Heart left ventricle (tissue), 16 donors: ENCODE data around the gene RPS14. TPM values are rescaled to one million over a fixed set of nuclear protein-coding genes. Genes with fewer than 3 reads are reported as not detected.

ENCODE experiments used
- ATAC-seq, 4 donors: fragments of 200-7000 bp; cut with Tn5 transposase; one replicate each; pipeline ENCODE4 v1.9.1; 2020 to 2022; ENCODE audit warnings: moderate library complexity in 4 of 4, mild to moderate bottlenecking in 3 of 4, moderate number of reproducible peaks in 1 of 4
- DNase-seq, 5 donors: peaks; one replicate each; pipeline ENCODE4 v3.0.0-alpha.2; 2020
- H3K27ac ChIP-seq, 12 donors: fragments of 200-600 bp; sonication (generic) in 4 of 12; one replicate each; pipeline versions ENCODE4 v1.5.0 to v1.8.0; 2016 to 2022; ENCODE audit warnings: mild to moderate bottlenecking in 2 of 12
- H3K27me3 ChIP-seq, 9 donors: fragments of 200-600 bp; sonication (generic) in 2 of 9; one replicate each; pipeline versions ENCODE4 v1.5.1 to v1.8.0; 2016 to 2022; ENCODE audit warnings: mild to moderate bottlenecking in 3 of 9
- H3K36me3 ChIP-seq, 9 donors: fragments of 200-600 bp; sonication (generic) in 2 of 9; one replicate each; pipeline versions ENCODE4 v1.5.0 to v1.8.0; 2018 to 2022; ENCODE audit warnings: mild to moderate bottlenecking in 2 of 9
- H3K4me1 ChIP-seq, 12 donors: fragments of 200-600 bp; sonication (generic) in 4 of 12; one replicate each; pipeline versions ENCODE4 v1.5.0 to v1.8.0; 2016 to 2022; ENCODE audit warnings: mild to moderate bottlenecking in 3 of 12
- H3K4me3 ChIP-seq, 12 donors: fragments of 200-600 bp; sonication (generic) in 4 of 12; one replicate each; pipeline versions ENCODE4 v1.5.0 to v1.8.0; 2017 to 2022; ENCODE audit warnings: mild to moderate bottlenecking in 9 of 12, moderate library complexity in 4 of 12
- H3K9me3 ChIP-seq, 12 donors: fragments of 200-600 bp; sonication (generic) in 4 of 12; one replicate each; pipeline versions ENCODE4 v1.5.0 to v1.8.0; 2016 to 2022; ENCODE audit warnings: mild to moderate bottlenecking in 1 of 12
- CTCF ChIP-seq, 12 donors: fragments of 200-600 bp; sonication (generic) in 4 of 12; IDR thresholded peaks; one replicate each; pipeline versions ENCODE4 v1.5.0 to v1.8.0; 2018 to 2022; ENCODE audit warnings: antibody characterized with exemption in 12 of 12, mild to moderate bottlenecking in 5 of 12
- POLR2A ChIP-seq, 2 donors: fragments of 450-650 bp; IDR thresholded peaks; one replicate each; pipeline ENCODE4 v1.6.1; 2017; ENCODE audit warnings: antibody characterized with exemption in 2 of 2, mild to moderate bottlenecking in 2 of 2, moderate library complexity in 2 of 2
- WGBS, 4 donors: extraction: QIAGEN DNeasy Blood & Tissue Kit in 2 of 4; methylation state at CpG; one replicate each; pipeline versions ENCODE4 v1.1.5 to v1.1.7; 2013 to 2018; 5-methylcytosine and 5-hydroxymethylcytosine counted together
- intact Hi-C, 10 donors: fragments of 100-400 bp; cut with DNase I; formaldehyde crosslinking; loops; one replicate each; pipeline versions ENCODE4 v1.11.1 to v1.14.2; 2022
- polyA plus RNA-seq, 2 donors: library from polyadenylated mRNA; stranded (reverse); fragments of 200-250 nt; gene quantifications; one replicate each; pipeline ENCODE4 v1.2.3, GENCODE V29; 2013
- total RNA-seq, 9 donors: library from RNA; depleted of rRNA in 2 of 9; stranded (reverse); fragments of >200 nt in 2 of 9; fragmentation: NEBNext Ultra II Directional in 3 of 9; extraction: Animal tissue kit (Norgen Biotek cat#: 25700) in 3 of 9; gene quantifications; one replicate each; pipeline versions ENCODE4 v1.1.0 to v1.2.4, GENCODE V29; 2016 to 2023
- donor health status: ischemic (EF 13 %, LVEDD 7.1; RV severe dilation, severe dysfunction).
- donor health status: healthy with polysubstance abuse.
- donor health status: DM: no; HTN: yes; CAD: no.
- donor health status: DM: no; HTN: no; CAD: no.
- donor health status: ischemic (EF 25% LVEDD 6.9; RV normal size, moderate dysfunction).
- donor health status: ischemic (EF 25% LVEDD 5.7; RV mildly dilated, moderate dysfunction).
- donor health status: healthy.
- donor health status: DM: yes; HTN: yes; CAD: no.
- donor health status: ischemic (EF 35%, LVEDD 5.7; RV mildly dilated, moderate dysfunction).
- donor health status: nonischemic (EF 11% LVEDD 7.7; RV severe dilation, severe dysfunction).
- donor health status: DM: yes; HTN: yes; CAD: no.
- donor health status: PGD.
- donor health status: ischemic (EF 29% LVEDD 5.4; RV normal size, mild dysfunction).
- donor health status: nonischemic (EF 23%, LVEDD 6.1; RV moderate dilation, normal function).

The RPS14 gene
- total and polyA plus RNA-seq, 11 donors = 1,031 to 3,474 (median 1,358) TPM

DNA sequence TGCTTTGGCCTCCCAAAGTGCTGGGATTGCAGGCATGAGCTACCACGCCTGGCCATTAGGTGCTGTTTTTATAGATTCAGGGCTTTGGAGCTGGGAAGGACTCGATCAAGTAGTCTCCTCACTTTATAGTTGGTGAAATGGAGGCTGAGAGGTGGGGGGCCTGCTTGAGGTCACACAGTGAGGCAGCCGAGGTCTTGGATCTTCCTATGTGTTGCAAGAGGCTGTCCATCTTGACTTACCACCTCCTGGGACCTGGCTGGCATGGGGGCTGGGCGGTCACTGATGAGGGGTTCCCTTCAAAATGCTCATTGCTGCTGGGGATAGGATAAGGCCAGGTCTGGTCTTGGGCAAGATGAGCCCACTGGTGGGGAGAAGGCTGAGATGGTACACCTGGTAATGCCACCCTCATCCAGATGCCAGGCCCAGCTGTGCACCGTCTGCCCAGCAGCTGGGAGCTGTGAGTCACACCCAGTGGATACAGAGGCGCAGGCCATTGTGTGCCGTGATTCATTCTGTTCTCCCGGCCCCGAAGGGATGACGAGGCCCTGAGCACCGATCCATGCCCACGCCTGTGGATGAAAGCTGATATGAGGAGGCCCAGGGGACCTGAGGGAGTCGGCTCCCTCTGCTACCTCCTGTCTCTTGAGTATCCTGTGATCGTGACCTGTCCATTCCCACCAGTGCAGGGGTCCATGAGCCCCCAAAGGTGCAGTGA lies 47.9 kb upstream of the RPS14 start:
- DNase-seq = peak in 3 of 5 donors; percentile 51 to 89 (median 73)
- intact Hi-C loops = loop anchor here in 1 of 10 donors (5.0 kb wide), 1 partner anchor 35 kb away; no protein-coding TSS in a partner anchor
- Histone ChIP-seq H3K4me3 (no peak overlapping the region), H3K27ac (peak overlapping the region; percentile 63 to 88 (median 82)), H3K9me3 (no peaks in the 10 kb centered on the region), H3K36me3 (peaks cover 0 to 9% (median 0%) of the 10 kb centered on the region in 9 donors), H3K4me1 (peaks cover 21 to 80% (median 71%) of the 10 kb centered on the region in 12 donors), H3K27me3 (no peaks in the 10 kb centered on the region)
- peak; percentile 12 to 88 (median 76) for ATAC-seq
- peak in 1 of 12 donors; percentile 7 for TF ChIP-seq CTCF (IDR thresholded peaks at IDR 0.05)
- TF ChIP-seq POLR2A (IDR thresholded peaks at IDR 0.05) = no peak
- WGBS, 4 donors = 33 to 50% (median 40%) methylated on average over 9 to 14 of the region's 14 CpGs

- TF ChIP-seq POLR2A (IDR thresholded peaks at IDR 0.05) = no peak
- no peak for TF ChIP-seq CTCF (IDR thresholded peaks at IDR 0.05)
- DNase-seq (peak in 3 of 5 donors; percentile 48 to 62 (median 60)), ATAC-seq (peak in 2 of 4 donors; percentile 9 to 54)
- H3K4me3 ChIP-seq = no peak overlapping the region
- H3K27me3 ChIP-seq = no peaks in the 10 kb centered on the region
- H3K9me3 ChIP-seq = no peaks in the 10 kb centered on the region
- 58 to 68% (median 64%) methylated on average over 4 of the region's 4 CpGs for WGBS, 4 donors
- intact Hi-C loops = loop anchor here in 1 of 10 donors (5.0 kb wide), 1 partner anchor 34 kb away; no protein-coding TSS in a partner anchor
- peaks cover 26 to 80% (median 72%) of the 10 kb centered on the region in 12 donors for H3K4me1 ChIP-seq
- H3K27ac ChIP-seq = peak overlapping the region; percentile 37 to 88 (median 82)
- peaks cover 0 to 11% (median 0%) of the 10 kb centered on the region in 9 donors for H3K36me3 ChIP-seq
Observed at GRCh38 chr5:150496534-150496933, 47.0 kb upstream of the RPS14 start.

GRCh38 chr5:150496098-150496497 lies 46.6 kb upstream of the RPS14 start:
- peak overlapping the region; percentile 37 to 88 (median 82) for H3K27ac ChIP-seq
- intact Hi-C loops = loop anchor here in 1 of 10 donors (5.0 kb wide), 1 partner anchor 34 kb away; no protein-coding TSS in a partner anchor
- DNase-seq (no peak), ATAC-seq (no peak)
- H3K9me3 ChIP-seq = no peaks in the 10 kb centered on the region
- H3K27me3 ChIP-seq = no peaks in the 10 kb centered on the region
- H3K4me3 ChIP-seq = no peak overlapping the region
- WGBS, 4 donors = 63 to 76% (median 70%) methylated on average over 3 of the region's 3 CpGs
- peaks cover 30 to 80% (median 72%) of the 10 kb centered on the region in 12 donors for H3K4me1 ChIP-seq
- TF ChIP-seq CTCF (IDR thresholded peaks at IDR 0.05) (no peak), POLR2A (IDR thresholded peaks at IDR 0.05) (no peak)
- H3K36me3 ChIP-seq = peaks cover 0 to 11% (median 0%) of the 10 kb centered on the region in 9 donors

GRCh38 chr5:150492621-150493020 lies 43.1 kb upstream of the RPS14 start:
- H3K4me1 ChIP-seq = peaks cover 34 to 80% (median 72%) of the 10 kb centered on the region in 12 donors
- ATAC-seq (no peak), DNase-seq (no peak)
- WGBS, 4 donors = 50 to 64% (median 59%) methylated on average over 6 of the region's 6 CpGs
- no peaks in the 10 kb centered on the region for H3K9me3 ChIP-seq
- H3K27ac ChIP-seq = peak overlapping the region in 11 of 12 donors; percentile 17 to 100 (median 97)
- H3K4me3 ChIP-seq = no peak overlapping the region
- TF ChIP-seq CTCF (IDR thresholded peaks at IDR 0.05) (no peak), POLR2A (IDR thresholded peaks at IDR 0.05) (no peak)
- no peaks in the 10 kb centered on the region for H3K27me3 ChIP-seq
- peaks cover 0 to 18% (median 4%) of the 10 kb centered on the region in 9 donors for H3K36me3 ChIP-seq
- intact Hi-C loops = no loop called here
